Muscle of back (tissue), 13 donors: ENCODE measurements around the gene MOB1A. TPM values are rescaled to one million over a fixed set of nuclear protein-coding genes. Genes with fewer than 3 reads are reported as not detected.
"Not testable (repeated sequence)": the region's sequence is repeated elsewhere in the genome, so short reads cannot be mapped to it uniquely, and the experiment has no call there.

Experiments
- DNase-seq, 3 donors: peaks; one replicate each; pipeline versions ENCODE4 v3.0.0 to v3.0.0-alpha.2; 2013
- long read RNA-seq, 9 donors: transcript quantifications; one replicate each; lab custom pipeline, GENCODE V29; 2026
- polyA plus RNA-seq, 10 donors: library from polyadenylated mRNA; unstranded; fragments of 120-200 nt; gene quantifications; one replicate each; pipeline ENCODE4 v1.2.1, GENCODE V29; 2013; ENCODE audit not compliant: insufficient read length in 10 of 10

The MOB1A gene
- 10 to 100 TPM; 43.1 to 63.8 (median 54.9) TPM for polyA plus RNA-seq
- long read RNA-seq, donor 1, full-length matches to known transcripts: 13 of 13 reads
- long read RNA-seq, donor 1, partial matches to known transcripts: 0 of 13 reads
- long read RNA-seq, donor 1, other reads (novel, unspliced or antisense): 0 of 13 reads
- long read RNA-seq, donor 2, full-length matches to known transcripts: 13 of 13 reads
- long read RNA-seq, donor 2, partial matches to known transcripts: 0 of 13 reads
- long read RNA-seq, donor 2, other reads (novel, unspliced or antisense): 0 of 13 reads
- long read RNA-seq, donor 3: 0 reads
- long read RNA-seq, donor 4, full-length matches to known transcripts: 10 of 10 reads
- long read RNA-seq, donor 4, partial matches to known transcripts: 0 of 10 reads
- long read RNA-seq, donor 4, other reads (novel, unspliced or antisense): 0 of 10 reads
- long read RNA-seq, donor 5, full-length matches to known transcripts: 26 of 26 reads
- long read RNA-seq, donor 5, partial matches to known transcripts: 0 of 26 reads
- long read RNA-seq, donor 5, other reads (novel, unspliced or antisense): 0 of 26 reads
- long read RNA-seq, donor 6, full-length matches to known transcripts: 22 of 22 reads
- long read RNA-seq, donor 6, partial matches to known transcripts: 0 of 22 reads
- long read RNA-seq, donor 6, other reads (novel, unspliced or antisense): 0 of 22 reads
- long read RNA-seq, donor 7, full-length matches to known transcripts: 7 of 7 reads
- long read RNA-seq, donor 7, partial matches to known transcripts: 0 of 7 reads
- long read RNA-seq, donor 7, other reads (novel, unspliced or antisense): 0 of 7 reads
- long read RNA-seq, donor 8, full-length matches to known transcripts: 9 of 9 reads
- long read RNA-seq, donor 8, partial matches to known transcripts: 0 of 9 reads
- long read RNA-seq, donor 8, other reads (novel, unspliced or antisense): 0 of 9 reads
- long read RNA-seq, donor 9, full-length matches to known transcripts: 4 of 4 reads
- long read RNA-seq, donor 9, partial matches to known transcripts: 0 of 4 reads
- long read RNA-seq, donor 9, other reads (novel, unspliced or antisense): 0 of 4 reads

DNA sequence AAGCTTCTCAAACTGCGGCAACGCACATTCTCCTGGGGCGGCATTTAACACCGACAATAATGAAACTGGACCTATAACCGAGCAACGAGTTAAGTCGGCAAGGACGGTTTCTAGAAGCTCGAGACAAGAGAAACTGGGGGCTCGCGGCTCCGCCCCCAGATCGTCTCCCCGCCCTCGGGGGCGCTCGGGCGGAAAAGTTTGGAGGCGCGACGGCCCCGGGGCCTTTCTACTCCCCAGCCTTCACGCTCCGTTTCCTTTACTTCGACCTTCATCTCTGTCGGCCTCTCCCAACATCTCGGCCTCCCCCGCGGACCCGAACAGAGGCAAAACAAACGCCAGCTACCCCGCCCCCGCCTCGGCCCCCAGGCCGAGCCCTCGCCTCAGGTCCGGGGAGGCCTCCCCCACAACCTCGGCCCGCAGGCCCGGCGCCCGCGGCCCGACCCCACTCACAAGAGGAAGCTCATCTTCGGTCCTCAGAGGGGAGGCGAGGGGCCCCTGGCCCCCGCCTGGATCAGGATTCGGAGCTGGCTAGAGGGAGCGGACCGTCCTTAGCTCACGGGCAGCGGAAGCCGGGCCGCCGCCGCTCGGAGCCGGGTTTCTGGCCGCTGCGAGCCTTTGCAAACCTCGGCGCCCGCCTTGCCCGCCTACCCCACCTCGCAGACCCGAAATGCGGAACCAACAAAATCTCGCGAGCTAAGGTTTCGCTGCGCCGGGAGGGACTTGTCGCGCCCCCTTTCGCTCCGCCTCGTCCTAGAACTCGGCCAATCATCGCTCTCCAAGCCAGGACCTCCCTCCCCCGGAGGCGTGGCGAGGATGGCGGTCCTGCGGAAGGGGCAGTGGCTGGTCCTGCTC lies at the start of gene MOB1A:
Gene MOB1A (minus strand): TSS at position 669 of the 852 bp plus-strand sequence. CDS start 205 bp downstream, at position 464.
- peak; percentile 98 to 99 (median 99) for DNase-seq

- DNase-seq: no peak
These were observed 49.0 kb upstream of the MOB1A start for GRCh38 chr2:74227646-74228045.

DNA sequence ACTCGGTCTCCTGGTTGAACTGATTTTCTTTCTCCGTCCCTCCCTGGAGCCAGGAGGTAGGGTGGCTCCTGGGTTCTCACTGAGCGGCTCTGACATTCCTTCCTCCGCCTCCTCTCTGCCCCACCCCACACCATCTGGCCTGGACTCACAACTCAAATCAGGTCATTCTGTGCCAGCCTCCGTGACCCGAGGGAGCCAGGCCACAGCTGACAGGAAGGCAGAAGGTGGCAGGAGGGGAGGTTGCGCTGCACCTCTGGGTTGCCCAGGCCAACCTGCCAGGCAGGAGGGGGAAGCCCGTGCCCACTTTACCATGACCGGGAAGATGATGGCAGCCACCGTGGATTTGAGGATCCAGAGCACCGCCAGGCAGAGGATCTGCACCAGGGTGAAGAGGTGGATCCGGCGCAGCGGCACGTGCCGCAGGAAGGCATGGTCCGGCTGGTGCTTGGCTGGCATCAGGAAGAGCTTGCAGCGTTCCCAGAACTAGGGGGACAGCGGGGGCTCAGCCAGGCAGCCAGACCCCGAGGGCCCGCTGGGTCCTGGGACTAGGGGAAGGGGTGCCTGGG lies 48.1 kb upstream of the MOB1A start:
- DNase-seq: peak in 2 of 3 donors; percentile 11 to 13

GRCh38 chr2:74225698-74226459 lies 47.2 kb upstream of the MOB1A start:
- DNase-seq: no peak

GRCh38 chr2:74223941-74224770 lies 45.5 kb upstream of the MOB1A start:
- no peak for DNase-seq

- no peak for DNase-seq
These were observed 43.6 kb upstream of the MOB1A start for GRCh38 chr2:74222300-74222650.

DNA sequence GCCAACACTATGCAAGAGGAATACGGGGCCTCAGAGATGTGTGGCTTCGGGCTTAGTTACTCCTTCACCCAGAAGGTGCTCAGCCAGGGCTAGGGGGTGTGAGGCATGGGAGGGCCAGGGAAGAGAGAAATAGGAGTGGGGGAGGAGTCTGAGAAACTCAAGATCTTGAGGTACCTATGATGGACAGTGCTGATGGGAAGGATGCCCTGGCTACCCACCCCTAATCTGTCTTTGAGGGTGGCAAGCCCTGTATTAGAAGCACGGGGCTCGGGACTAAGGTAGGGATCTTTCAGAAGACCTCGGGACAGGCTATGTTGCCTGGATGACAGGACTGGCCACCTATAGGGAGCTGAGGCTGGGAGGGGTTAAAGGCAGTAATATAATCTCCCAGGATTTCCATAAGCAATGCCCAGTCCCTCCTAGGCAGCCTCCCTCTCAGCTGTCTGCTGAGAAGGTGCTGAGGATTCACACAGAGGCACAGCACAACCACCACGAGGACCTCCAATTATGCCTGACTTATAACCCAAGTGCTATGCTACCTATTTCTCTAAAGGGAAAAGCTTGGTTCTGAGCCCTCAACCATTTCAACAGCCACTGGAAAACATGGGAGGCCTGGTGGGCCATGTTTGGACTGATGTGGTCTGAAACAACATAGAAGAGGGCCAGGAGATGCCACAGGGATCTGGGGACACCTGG lies 43.1 kb upstream of the MOB1A start:
- DNase-seq: no peak

DNA sequence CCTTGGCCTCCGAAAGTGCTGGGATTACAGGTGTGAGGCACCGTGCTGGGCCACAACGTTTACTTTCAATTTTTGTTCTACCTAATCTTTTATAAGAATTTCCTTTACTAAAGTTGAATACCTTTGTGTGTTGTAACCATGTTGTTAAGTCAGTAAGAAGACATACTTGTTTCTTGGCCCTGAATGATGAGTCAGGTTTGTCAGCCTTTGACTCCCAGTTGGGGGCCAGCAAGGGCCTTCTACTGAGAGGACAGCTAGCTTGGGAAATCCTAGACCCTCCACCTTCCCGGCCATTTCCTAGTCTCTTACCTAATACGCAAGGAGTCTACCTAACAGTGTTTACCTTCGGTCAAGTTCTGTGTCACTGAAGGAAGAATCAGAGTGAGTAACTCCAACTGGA lies 42.4 kb upstream of the MOB1A start:
- no peak for DNase-seq

DNA sequence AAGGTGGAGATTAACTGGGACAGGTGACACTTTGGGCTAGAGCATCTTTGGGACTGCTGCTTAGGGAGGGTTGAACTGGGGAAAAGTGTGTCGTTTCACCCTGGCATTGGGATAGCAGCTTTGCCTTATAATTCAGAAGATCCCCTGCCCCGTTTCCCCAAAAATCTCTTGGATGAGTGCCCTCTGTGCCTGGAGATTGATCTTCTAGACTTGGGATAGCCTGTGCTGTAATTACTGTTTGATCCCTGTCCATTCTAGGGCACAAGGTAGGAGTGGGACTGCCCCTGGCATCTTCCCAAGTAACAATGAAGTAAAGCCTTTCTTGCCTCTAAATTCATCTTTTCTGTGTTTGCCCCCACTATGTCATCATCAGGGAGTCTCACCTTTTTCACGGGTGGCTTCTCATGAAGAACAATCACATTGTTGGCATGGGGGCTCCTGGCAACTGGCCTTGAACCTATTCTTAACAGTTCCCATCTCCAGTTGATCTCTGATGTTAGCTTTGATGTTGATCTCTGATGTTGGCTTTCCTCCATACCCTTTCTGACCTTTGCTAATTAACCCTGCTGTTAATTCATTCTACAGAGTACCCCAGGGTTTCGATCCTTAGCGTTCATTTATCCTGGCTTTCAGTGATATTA lies 41.3 kb upstream of the MOB1A start:
- DNase-seq: no peak

DNA sequence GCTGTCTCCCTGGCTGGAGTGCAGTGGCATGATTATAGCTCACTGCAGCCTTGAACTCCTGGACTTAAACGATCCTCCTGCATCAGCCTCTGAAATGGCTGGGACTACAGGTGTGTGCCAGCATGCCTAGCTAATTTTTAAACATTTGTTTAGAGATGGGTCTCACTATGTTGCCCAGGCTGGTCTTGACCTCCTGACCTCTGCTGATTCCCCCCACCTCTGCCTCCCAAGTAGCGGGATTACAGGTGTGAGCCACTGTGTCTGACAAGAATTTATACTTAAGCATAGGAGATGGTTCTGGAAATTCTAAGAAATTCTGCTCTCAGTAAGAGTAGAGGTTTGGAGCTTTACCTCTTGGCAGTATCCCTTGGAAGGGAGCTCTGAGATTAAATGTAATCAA lies 38.0 kb upstream of the MOB1A start:
- DNase-seq: no peak

DNA sequence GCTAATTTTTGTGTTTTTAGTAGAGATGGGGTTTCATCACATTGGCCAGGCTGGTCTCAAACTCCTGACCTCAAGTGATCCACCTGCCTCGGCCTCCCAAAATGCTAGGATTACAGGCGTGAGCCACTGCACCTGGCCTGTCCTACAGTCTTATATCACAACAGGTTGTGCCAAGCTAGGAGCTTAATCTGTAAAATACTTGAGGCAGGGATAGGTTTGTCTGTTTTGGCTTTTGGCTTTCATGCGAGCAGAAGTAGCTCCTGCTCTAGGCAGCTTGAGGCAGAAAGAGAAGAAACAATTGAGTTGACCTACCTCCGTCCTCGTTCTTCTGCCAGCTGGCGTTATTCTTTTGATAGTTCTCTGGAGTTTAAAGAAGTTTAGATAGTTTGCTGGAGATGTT lies 37.1 kb upstream of the MOB1A start:
- DNase-seq: not testable (repeated sequence)

- no peak for DNase-seq
These were observed 34.2 kb upstream of the MOB1A start for GRCh38 chr2:74212702-74213410.

GRCh38 chr2:74206180-74206688 lies 27.6 kb upstream of the MOB1A start:
- DNase-seq: no peak

GRCh38 chr2:74205596-74205995 lies 26.9 kb upstream of the MOB1A start:
- no peak for DNase-seq

DNA sequence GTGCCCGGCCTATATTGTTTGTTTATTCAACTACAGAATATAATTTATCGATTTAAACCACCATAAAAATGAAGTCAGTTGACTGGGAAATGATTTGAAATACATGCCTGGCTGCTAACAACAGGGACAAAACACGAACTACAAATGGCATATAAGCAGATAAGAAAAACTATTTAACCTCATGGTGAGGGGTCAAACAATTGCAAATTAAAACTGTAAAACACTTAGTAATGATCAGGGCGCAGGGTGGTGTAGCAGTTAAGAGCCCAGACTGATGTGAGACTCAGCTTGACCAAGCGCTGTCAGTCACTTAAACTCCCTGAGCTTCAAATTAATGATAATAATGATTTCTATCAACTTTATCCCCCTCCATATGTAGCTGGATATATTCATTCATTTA lies 26.4 kb upstream of the MOB1A start:
- no peak for DNase-seq

DNA sequence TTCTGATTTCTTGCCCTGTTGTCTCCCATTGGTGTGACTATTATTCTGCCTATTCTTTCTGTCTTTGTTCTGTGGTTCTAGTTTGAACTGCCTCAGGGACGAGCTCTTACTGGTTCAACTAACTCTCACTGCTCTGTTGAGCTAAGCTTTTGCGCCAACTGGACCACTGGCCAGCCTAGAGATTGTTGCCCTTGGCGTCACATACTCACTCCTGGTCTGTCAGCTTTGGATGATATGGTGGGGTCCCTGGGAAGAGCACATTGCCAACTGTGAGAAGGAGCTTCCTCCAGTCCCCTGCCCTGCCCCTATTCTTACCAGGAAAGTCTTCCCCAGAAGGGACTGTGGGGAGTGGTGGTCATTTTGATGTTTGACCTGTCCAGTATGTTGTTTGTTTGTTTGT lies 25.8 kb upstream of the MOB1A start:
- DNase-seq: no peak

DNA sequence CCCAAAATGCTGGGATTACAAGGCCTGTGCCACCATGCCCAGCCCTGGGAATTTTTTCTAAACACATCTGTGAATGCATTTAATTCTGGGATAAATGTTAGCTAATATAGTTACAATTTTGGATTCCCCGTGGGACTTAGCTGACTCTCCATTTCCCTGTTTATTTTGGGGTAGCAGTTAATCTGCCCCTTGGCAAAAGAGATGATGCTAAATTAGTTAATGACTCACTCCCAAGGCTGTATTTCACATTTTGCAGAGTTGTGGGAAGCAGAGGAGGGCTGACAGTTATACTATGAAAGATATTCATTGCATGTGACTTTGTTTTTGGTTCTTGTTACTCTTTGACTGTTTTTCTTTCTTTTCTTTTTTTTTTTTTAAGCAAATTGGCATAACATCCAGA lies 22.9 kb upstream of the MOB1A start:
- peak in 2 of 3 donors; percentile 22 to 26 for DNase-seq
